A549 (cell line): ENCODE results near the gene SLC25A24.

Experiments used
- CEBPB ChIP-seq, 2 experiments: fragments of >200 bp in 1 of 2; sonication (Bioruptor Twin) in 1 of 2; formaldehyde crosslinking in 1 of 2; IDR thresholded peaks; 2 replicates each; pipeline ENCODE4 v1.6.1; 2012 to 2016
- EP300 ChIP-seq, 2 experiments: fragments of >200 bp; sonication (Bioruptor Twin); formaldehyde crosslinking; IDR thresholded peaks; 2 replicates in 1 of 2; 3 replicates in 1 of 2; pipeline ENCODE4 v1.6.1; 2016 to 2017
- FOSL2 ChIP-seq, 2 experiments: fragments of 450-650 bp in 1 of 2; fragments of >200 bp in 1 of 2; sonication (Bioruptor Twin) in 1 of 2; formaldehyde crosslinking; IDR thresholded peaks; 2 replicates each; pipeline versions ENCODE4 v1.5.0 to v1.6.1; 2016 to 2020; ENCODE audit warnings: mild to moderate bottlenecking in 1 of 2, moderate library complexity in 1 of 2
- HDAC2 ChIP-seq: fragments of 200-600 bp; sonication (generic); IDR thresholded peaks from 2 replicates; pipeline ENCODE4 v1.6.1; 2016
- MAZ ChIP-seq: fragments of 150-350 bp; IDR thresholded peaks from 2 replicates; pipeline ENCODE4 v1.6.1; 2014; ENCODE audit warnings: antibody characterized with exemption, low read depth, low read length, borderline replicate concordance
- MYC ChIP-seq: IDR thresholded peaks from 2 replicates; pipeline ENCODE4 v1.6.1; 2012; ENCODE audit warnings: mild to moderate bottlenecking, inconsistent platforms, low read length, improper control_type of control experiment, borderline replicate concordance
- POLR2A ChIP-seq: IDR thresholded peaks from 2 replicates; pipeline ENCODE4 v1.6.1; 2012; ENCODE audit warnings: mild to moderate bottlenecking, low read length
- RFX5 ChIP-seq: fragments of 450-650 bp; IDR thresholded peaks from 2 replicates; pipeline ENCODE4 v1.7.1; 2014; ENCODE audit warnings: antibody characterized with exemption, mild to moderate bottlenecking, moderate library complexity
- TF ChIP-seq, protein P1 (sequence below): fragments of >200 bp; sonication (Bioruptor Twin); formaldehyde crosslinking; IDR thresholded peaks from 3 replicates; pipeline ENCODE4 v1.5.1; 2016
- TF ChIP-seq, protein P2 (sequence below): fragments of 250-450 bp; sonication (Bioruptor Pico); IDR thresholded peaks from 2 replicates; pipeline ENCODE4 v1.5.0; 2021; ENCODE audit warnings: mild to moderate bottlenecking, moderate library complexity, borderline replicate concordance
- TF ChIP-seq, protein P3 (sequence below): fragments of 450-650 bp; IDR thresholded peaks from 2 replicates; pipeline ENCODE4 v1.6.1; 2014; ENCODE audit warnings: antibody characterized with exemption
- TF ChIP-seq, protein P4 (sequence below): IDR thresholded peaks from 2 replicates; pipeline ENCODE4 v1.6.1; 2012
- TF ChIP-seq, protein P5 (sequence below): fragments of 200-600 bp; sonication (generic); IDR thresholded peaks from 2 replicates; pipeline ENCODE4 v1.6.1; 2016; ENCODE audit warnings: antibody characterized with exemption, mild to moderate bottlenecking, moderate library complexity

DNA sequence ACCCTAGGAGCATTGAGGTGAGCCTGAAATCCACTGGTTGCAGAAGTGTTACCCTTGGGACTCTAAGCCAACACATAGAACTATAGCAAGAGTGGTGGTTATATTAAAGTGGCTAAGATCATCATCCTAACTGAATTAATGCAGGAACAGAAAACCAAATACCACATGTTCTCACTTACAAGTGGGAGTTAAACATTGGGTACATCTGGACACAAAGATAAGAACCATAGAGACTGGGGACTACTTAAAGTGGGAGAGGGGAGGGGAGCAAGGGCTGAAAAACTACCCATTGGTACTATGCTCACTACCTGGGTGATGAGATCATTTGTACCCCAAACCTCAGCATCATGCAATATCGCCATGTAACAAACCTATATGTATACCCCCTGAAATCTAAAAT lies 100.0 kb downstream of the SLC25A24 start:
- TF ChIP-seq, protein P1, sequence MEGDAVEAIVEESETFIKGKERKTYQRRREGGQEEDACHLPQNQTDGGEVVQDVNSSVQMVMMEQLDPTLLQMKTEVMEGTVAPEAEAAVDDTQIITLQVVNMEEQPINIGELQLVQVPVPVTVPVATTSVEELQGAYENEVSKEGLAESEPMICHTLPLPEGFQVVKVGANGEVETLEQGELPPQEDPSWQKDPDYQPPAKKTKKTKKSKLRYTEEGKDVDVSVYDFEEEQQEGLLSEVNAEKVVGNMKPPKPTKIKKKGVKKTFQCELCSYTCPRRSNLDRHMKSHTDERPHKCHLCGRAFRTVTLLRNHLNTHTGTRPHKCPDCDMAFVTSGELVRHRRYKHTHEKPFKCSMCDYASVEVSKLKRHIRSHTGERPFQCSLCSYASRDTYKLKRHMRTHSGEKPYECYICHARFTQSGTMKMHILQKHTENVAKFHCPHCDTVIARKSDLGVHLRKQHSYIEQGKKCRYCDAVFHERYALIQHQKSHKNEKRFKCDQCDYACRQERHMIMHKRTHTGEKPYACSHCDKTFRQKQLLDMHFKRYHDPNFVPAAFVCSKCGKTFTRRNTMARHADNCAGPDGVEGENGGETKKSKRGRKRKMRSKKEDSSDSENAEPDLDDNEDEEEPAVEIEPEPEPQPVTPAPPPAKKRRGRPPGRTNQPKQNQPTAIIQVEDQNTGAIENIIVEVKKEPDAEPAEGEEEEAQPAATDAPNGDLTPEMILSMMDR: no peak
- TF ChIP-seq HDAC2 (no peak), FOSL2 (IDR thresholded peaks at IDR 0.05) (no peak), FOSL2 (CRISPR knock-in tag; IDR thresholded peaks at IDR 0.05) (no peak), POLR2A (no peak), EP300 (IDR thresholded peaks at IDR 0.05) (no peak), CEBPB (IDR thresholded peaks at IDR 0.05) (no peak), MAZ (no peak), RFX5 (no peak), MYC (no peak)
- TF ChIP-seq, protein P2, sequence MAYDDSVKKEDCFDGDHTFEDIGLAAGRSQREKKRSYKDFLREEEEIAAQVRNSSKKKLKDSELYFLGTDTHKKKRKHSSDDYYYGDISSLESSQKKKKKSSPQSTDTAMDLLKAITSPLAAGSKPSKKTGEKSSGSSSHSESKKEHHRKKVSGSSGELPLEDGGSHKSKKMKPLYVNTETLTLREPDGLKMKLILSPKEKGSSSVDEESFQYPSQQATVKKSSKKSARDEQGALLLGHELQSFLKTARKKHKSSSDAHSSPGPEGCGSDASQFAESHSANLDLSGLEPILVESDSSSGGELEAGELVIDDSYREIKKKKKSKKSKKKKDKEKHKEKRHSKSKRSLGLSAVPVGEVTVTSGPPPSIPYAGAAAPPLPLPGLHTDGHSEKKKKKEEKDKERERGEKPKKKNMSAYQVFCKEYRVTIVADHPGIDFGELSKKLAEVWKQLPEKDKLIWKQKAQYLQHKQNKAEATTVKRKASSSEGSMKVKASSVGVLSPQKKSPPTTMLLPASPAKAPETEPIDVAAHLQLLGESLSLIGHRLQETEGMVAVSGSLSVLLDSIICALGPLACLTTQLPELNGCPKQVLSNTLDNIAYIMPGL (CRISPR knock-in tag): no peak
- TF ChIP-seq, protein P3, sequence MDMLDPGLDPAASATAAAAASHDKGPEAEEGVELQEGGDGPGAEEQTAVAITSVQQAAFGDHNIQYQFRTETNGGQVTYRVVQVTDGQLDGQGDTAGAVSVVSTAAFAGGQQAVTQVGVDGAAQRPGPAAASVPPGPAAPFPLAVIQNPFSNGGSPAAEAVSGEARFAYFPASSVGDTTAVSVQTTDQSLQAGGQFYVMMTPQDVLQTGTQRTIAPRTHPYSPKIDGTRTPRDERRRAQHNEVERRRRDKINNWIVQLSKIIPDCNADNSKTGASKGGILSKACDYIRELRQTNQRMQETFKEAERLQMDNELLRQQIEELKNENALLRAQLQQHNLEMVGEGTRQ: no peak
- TF ChIP-seq, protein P4, sequence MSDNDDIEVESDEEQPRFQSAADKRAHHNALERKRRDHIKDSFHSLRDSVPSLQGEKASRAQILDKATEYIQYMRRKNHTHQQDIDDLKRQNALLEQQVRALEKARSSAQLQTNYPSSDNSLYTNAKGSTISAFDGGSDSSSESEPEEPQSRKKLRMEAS: no peak
- TF ChIP-seq, protein P5, sequence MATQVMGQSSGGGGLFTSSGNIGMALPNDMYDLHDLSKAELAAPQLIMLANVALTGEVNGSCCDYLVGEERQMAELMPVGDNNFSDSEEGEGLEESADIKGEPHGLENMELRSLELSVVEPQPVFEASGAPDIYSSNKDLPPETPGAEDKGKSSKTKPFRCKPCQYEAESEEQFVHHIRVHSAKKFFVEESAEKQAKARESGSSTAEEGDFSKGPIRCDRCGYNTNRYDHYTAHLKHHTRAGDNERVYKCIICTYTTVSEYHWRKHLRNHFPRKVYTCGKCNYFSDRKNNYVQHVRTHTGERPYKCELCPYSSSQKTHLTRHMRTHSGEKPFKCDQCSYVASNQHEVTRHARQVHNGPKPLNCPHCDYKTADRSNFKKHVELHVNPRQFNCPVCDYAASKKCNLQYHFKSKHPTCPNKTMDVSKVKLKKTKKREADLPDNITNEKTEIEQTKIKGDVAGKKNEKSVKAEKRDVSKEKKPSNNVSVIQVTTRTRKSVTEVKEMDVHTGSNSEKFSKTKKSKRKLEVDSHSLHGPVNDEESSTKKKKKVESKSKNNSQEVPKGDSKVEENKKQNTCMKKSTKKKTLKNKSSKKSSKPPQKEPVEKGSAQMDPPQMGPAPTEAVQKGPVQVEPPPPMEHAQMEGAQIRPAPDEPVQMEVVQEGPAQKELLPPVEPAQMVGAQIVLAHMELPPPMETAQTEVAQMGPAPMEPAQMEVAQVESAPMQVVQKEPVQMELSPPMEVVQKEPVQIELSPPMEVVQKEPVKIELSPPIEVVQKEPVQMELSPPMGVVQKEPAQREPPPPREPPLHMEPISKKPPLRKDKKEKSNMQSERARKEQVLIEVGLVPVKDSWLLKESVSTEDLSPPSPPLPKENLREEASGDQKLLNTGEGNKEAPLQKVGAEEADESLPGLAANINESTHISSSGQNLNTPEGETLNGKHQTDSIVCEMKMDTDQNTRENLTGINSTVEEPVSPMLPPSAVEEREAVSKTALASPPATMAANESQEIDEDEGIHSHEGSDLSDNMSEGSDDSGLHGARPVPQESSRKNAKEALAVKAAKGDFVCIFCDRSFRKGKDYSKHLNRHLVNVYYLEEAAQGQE: no peak
